K562 (cell line): ENCODE data around the gene DISC1. TPM values are rescaled to one million over a fixed set of nuclear protein-coding genes. Genes with fewer than 3 reads are reported as not detected.

Source experiments
- ATAC-seq: fragments of 200-7000 bp; cut with Tn5 transposase; 3 replicates; pipeline ENCODE4 v1.9.1; 2020; ENCODE audit warnings: moderate library complexity
- BruUV-seq: library from RNA; stranded (reverse); fragments of 400-500 nt; replicated peaks from 2 replicates; lab custom pipeline; 2021; lab: Mats Ljungman, UMichigan
- CTCF ChIA-PET: fragments of 300-600 bp; formaldehyde crosslinking; extraction: SDS; loops from one replicate; lab custom pipeline; 2021; ENCODE audit warnings: low intra/inter-chr PET ratio; lab: Yijun Ruan, JAX
- POLR2A ChIA-PET: fragments of 300-600, 350-650 bp; sonication (Branson Sonifier 250); formaldehyde crosslinking; extraction: SDS; loops from one replicate; lab custom pipeline; 2021; ENCODE audit warnings: antibody characterized with exemption, inconsistent platforms; lab: Yijun Ruan, JAX
- DNase-seq, 4 experiments: peaks; one replicate each; pipeline versions ENCODE4 v3.0.0 to v3.0.0-alpha.2; 2011 to 2018; ENCODE audit warnings: low spot score in 3 of 4, mixed read lengths in 3 of 4; ENCODE audit errors: extremely low read depth in 1 of 4
- FAIRE-seq: peaks from 2 replicates; lab custom pipeline; 2011; peaks lifted over from hg19 to GRCh38; lab: Jason Lieb, UNC
- H2AFZ ChIP-seq: 2 replicates; pipeline ENCODE4 v1.6.0; 2011; ENCODE audit warnings: low read depth, low read length, control low read depth, inconsistent platforms
- H3K27ac ChIP-seq: fragments of 200-600 bp; 3 replicates; pipeline ENCODE4 v1.8.0; 2011; ENCODE audit warnings: low read depth, mild to moderate bottlenecking, control low read depth, inconsistent platforms, low read length, moderate library complexity, mixed read lengths; ENCODE audit errors: extremely low read depth
- H3K27me3 ChIP-seq, 2 experiments: fragments of 300-600 bp in 1 of 2; 2 replicates in 1 of 2; 3 replicates in 1 of 2; pipeline versions ENCODE4 v1.6.0 to v1.8.0; 2011; ENCODE audit warnings: inconsistent platforms in 2 of 2, low read length in 2 of 2, mild to moderate bottlenecking in 1 of 2, mixed read lengths in 1 of 2, moderate library complexity in 1 of 2; ENCODE audit not compliant: control insufficient read depth in 2 of 2, insufficient read depth in 2 of 2
- H3K36me3 ChIP-seq: fragments of 300-600 bp; 3 replicates; pipeline ENCODE4 v1.8.0; 2011; ENCODE audit warnings: mild to moderate bottlenecking, low read length, inconsistent platforms; ENCODE audit not compliant: control insufficient read depth, insufficient read depth
- H3K4me1 ChIP-seq, 2 experiments: fragments of 200-600 bp in 1 of 2; replicated peaks in 1 of 2; 2 replicates in 1 of 2; 3 replicates in 1 of 2; pipeline versions ENCODE4 v1.5.1 to v1.8.0; 2011; ENCODE audit warnings: inconsistent platforms in 2 of 2, low read length in 2 of 2, mild to moderate bottlenecking in 1 of 2, mixed read lengths in 1 of 2, moderate library complexity in 1 of 2; ENCODE audit not compliant: control insufficient read depth in 2 of 2, insufficient read depth in 2 of 2
- H3K4me2 ChIP-seq: 2 replicates; pipeline ENCODE4 v1.6.1; 2011; ENCODE audit warnings: low read length, control low read depth, inconsistent platforms, mixed read lengths; ENCODE audit not compliant: insufficient read depth
- H3K4me3 ChIP-seq: fragments of 200-600 bp; sonication (generic), shearing (Covaris generic); 2 replicates; pipeline ENCODE4 v1.5.1; 2016; ENCODE audit warnings: control low read depth, inconsistent platforms
- H3K79me2 ChIP-seq: fragments of 200-600 bp; 3 replicates; pipeline ENCODE4 v1.8.0; 2011; ENCODE audit warnings: low read length, inconsistent platforms; ENCODE audit not compliant: control insufficient read depth, insufficient read depth
- H3K9ac ChIP-seq, 2 experiments: 2 replicates each; pipeline versions ENCODE4 v1.6.0 to v1.6.1; 2011; ENCODE audit warnings: low read depth in 2 of 2, low read length in 2 of 2, control low read depth in 1 of 2, inconsistent platforms in 1 of 2, mild to moderate bottlenecking in 1 of 2, mixed read lengths in 1 of 2; ENCODE audit not compliant: insufficient read depth in 1 of 2
- H3K9me1 ChIP-seq: one replicate; pipeline ENCODE4 v1.6.0; 2011; ENCODE audit warnings: inconsistent platforms, mild to moderate bottlenecking, low read length, moderate library complexity; ENCODE audit not compliant: control insufficient read depth, insufficient read depth
- H3K9me3 ChIP-seq: replicated peaks from 2 replicates; pipeline ENCODE4 v1.5.1; 2011; ENCODE audit warnings: low read depth, low read length, inconsistent platforms; ENCODE audit not compliant: control insufficient read depth, insufficient read depth
- H4K20me1 ChIP-seq: replicated peaks from 2 replicates; pipeline ENCODE4 v1.6.1; 2011; ENCODE audit warnings: low read length, inconsistent platforms, mixed read lengths; ENCODE audit not compliant: control insufficient read depth, insufficient read depth
- ETV6 ChIP-seq, 3 experiments: fragments of 150-350 bp in 1 of 3; sonication (generic) in 1 of 3; formaldehyde crosslinking in 1 of 3; IDR thresholded peaks; 2 replicates each; pipeline versions ENCODE4 v1.6.1 to v1.8.0; 2014 to 2022; ENCODE audit warnings: borderline replicate concordance in 2 of 3, low read depth in 2 of 3, antibody characterized with exemption in 1 of 3, low read length in 1 of 3, mild to moderate bottlenecking in 1 of 3, missing genetic modification reagents in 1 of 3
- FOXA3 ChIP-seq, 2 experiments: fragments of 450-650 bp in 1 of 2; sonication (generic) in 1 of 2; formaldehyde crosslinking; IDR thresholded peaks in 1 of 2; conservative IDR thresholded peaks in 1 of 2; 2 replicates each; pipeline versions ENCODE4 v1.4.0 to v1.8.0; 2020 to 2022; ENCODE audit warnings: mild to moderate bottlenecking in 2 of 2, missing genetic modification reagents in 1 of 2
- NFE2 ChIP-seq: IDR thresholded peaks from 2 replicates; pipeline ENCODE4 v1.6.1; 2014; ENCODE audit warnings: antibody characterized with exemption, low read depth
- SMARCC2 ChIP-seq: fragments of 450-650 bp; IDR thresholded peaks from 2 replicates; pipeline ENCODE4 v1.6.1; 2017; ENCODE audit warnings: antibody characterized with exemption, moderate library complexity, mild to moderate bottlenecking, low read depth
- SRF ChIP-seq, 2 experiments: fragments of 250-450, 450-650 bp in 1 of 2; sonication (Bioruptor Pico) in 1 of 2; sonication (generic) in 1 of 2; formaldehyde crosslinking; IDR thresholded peaks; 2 replicates each; pipeline versions ENCODE4 v1.5.0 to v1.5.1; 2020 to 2022; ENCODE audit warnings: mild to moderate bottlenecking in 1 of 2, missing genetic modification reagents in 1 of 2
- TARDBP ChIP-seq: fragments of 450-650 bp; IDR thresholded peaks from 2 replicates; pipeline ENCODE4 v1.6.1; 2016
- TEAD1 ChIP-seq, 2 experiments: fragments of 450-650 bp in 1 of 2; sonication (generic) in 1 of 2; formaldehyde crosslinking; IDR thresholded peaks; 2 replicates each; pipeline versions ENCODE4 v1.4.0 to v1.8.0; 2020 to 2022; ENCODE audit warnings: mild to moderate bottlenecking in 2 of 2, missing genetic modification reagents in 1 of 2
- ZC3H4 ChIP-seq: sonication (generic); formaldehyde crosslinking; IDR thresholded peaks from 2 replicates; pipeline ENCODE4 v1.9.0; 2021; ENCODE audit warnings: missing genetic modification reagents, borderline replicate concordance
- ZNF12 ChIP-seq: sonication (generic); formaldehyde crosslinking; IDR thresholded peaks from 2 replicates; pipeline ENCODE4 v1.4.0; 2020; ENCODE audit warnings: mild to moderate bottlenecking, missing genetic modification reagents
- ZNF717 ChIP-seq: fragments of 250-450 bp; sonication (Bioruptor Pico); IDR thresholded peaks from 2 replicates; pipeline ENCODE4 v1.5.0; 2021
- WGBS: fragments of 100-300 bp; shearing (Covaris generic); methylation state at CpG from one replicate; pipeline ENCODE4 v1.1.6; 2016; ENCODE audit warnings: low coverage, mixed read lengths; ENCODE audit not compliant: insufficient coverage; ENCODE audit errors: missing lambda C conversion rate; 5-methylcytosine and 5-hydroxymethylcytosine counted together
- in situ Hi-C: fragments of 300-500 bp; cut with MboI; formaldehyde crosslinking; loops from 4 replicates; pipeline ENCODE4 v1.15.0; 2018; ENCODE audit warnings: inconsistent platforms, mixed read lengths
- intact Hi-C: fragments of 100-400 bp; cut with micrococcal nuclease; formaldehyde crosslinking; loops from 2 replicates; pipeline ENCODE4 v1.14.2; 2022
- polyA plus RNA-seq, 8 experiments: library from polyadenylated mRNA; depleted of rRNA in 4 of 8; stranded (reverse) in 5 of 8; unstranded in 3 of 8; fragments of >200 nt; fragmentation: Nextera tagmentation in 2 of 8; fragmentation: Illumina TruSeq in 1 of 8; extraction: Ambion mirVana in 2 of 8; extraction: Trizol in 1 of 8; gene quantifications; 2 replicates each; pipeline versions ENCODE4 v1.2.1 to v1.2.3, GENCODE V29; 2011 to 2014; ENCODE audit warnings: inconsistent platforms in 1 of 8, missing spikeins in 1 of 8
- total RNA-seq, 7 experiments: library from RNA; depleted of rRNA in 6 of 7; stranded (reverse); fragments of >200 nt in 6 of 7; fragmentation: Illumina TruSeq in 2 of 7; extraction: Trizol in 2 of 7; gene quantifications; 2 replicates each; pipeline versions ENCODE4 v1.2.1 to v1.2.3, GENCODE V29; 2011 to 2021; ENCODE audit warnings: low replicate concordance in 1 of 7
- TF ChIP-seq, protein P1 (sequence below): fragments of 450-650 bp; IDR thresholded peaks from 2 replicates; pipeline ENCODE4 v1.6.1; 2017; ENCODE audit warnings: antibody characterized with exemption, mild to moderate bottlenecking
- TF ChIP-seq, protein P2 (sequence below): fragments of 250-450 bp; sonication (Bioruptor Pico); IDR thresholded peaks from 2 replicates; pipeline ENCODE4 v1.4.0; 2020; ENCODE audit warnings: mild to moderate bottlenecking
- TF ChIP-seq, protein P3 (sequence below): IDR thresholded peaks from 2 replicates; pipeline ENCODE4 v1.6.1; 2016; ENCODE audit warnings: missing genetic modification characterization, missing compliant biosample characterization

DISC1 gene
- total and polyA plus RNA-seq, 9 of the 15 experiments (the other 6 are each of a cell fraction or from before 2014, with no cell fraction given) = 0.01 to 0.11 (median 0.08) TPM; not detected in 1

DNA sequence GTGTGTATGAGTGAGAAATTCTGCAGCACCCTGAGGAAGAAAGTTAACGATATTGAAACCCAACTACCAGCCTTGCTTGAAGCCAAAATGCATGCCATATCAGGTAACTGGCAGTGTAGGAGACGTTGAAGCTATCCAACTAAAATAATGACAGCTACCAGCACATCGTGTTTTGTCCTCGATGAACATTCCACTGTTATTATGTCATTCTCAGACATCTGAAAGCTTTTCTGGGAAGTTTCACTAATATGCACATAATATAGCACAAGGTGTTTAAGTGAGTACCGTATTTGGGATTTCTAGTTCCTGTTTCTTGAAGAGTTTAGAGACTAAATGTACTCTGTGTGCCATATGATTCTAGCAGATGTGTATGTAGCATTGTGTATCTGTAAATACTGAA, 173.5 kb downstream of the DISC1 start (continued):
- TF ChIP-seq SRF (CRISPR knock-in tag; IDR thresholded peaks at IDR 0.05) (no peak), ETV6 (IDR thresholded peaks at IDR 0.05; ENCODE audit: borderline replicate concordance in 1 of 2, low read depth in 2 of 2, low read length in 1 of 2) (no peak), ETV6 (CRISPR knock-in tag; IDR thresholded peaks at IDR 0.05; ENCODE audit: borderline replicate concordance) (no peak)
- TF ChIP-seq, all 486 proteins: peak for 0

DNA sequence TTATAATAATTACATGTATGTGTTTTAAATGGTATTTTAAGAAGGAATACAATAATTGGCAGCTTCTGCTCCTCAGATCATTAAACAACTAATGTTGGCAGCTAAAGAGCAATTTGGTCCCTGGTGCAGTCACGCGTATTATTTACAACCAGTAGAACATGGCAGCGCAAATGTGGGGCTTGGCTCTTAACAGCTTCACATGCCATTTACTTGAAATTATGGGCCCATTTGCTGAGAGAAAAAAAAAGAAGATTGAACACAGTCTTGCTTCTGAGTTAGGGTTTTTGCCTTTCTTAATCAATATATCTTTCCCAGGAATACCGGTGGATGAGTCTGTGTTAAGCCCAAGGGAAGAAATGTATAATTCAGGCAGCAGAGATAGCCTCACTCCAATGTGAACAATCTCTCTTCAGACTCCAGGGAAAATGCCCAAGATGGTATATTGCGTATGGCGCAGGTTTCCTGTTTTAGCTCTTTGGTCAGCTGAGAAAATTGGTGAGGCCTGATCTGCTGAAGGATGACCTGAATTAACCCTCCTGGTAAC, 174.5 kb downstream of the DISC1 start:
- Histone ChIP-seq H3K9me3 (no peaks in the 10 kb centered on the region), H3K36me3 (no peaks in the 10 kb centered on the region), H3K4me2 (no peak overlapping the region), H3K27ac (no peak overlapping the region), H3K4me1 (peaks cover 0 to 2% of the 10 kb centered on the region in 2 experiments; a peak in 1 of 5 replicates), H3K9me1 (no peaks in the 10 kb centered on the region), H3K9ac (no peak overlapping the region), H3K79me2 (no peaks in the 10 kb centered on the region), H2AFZ (no peak overlapping the region), H4K20me1 (no peaks in the 10 kb centered on the region), H3K27me3 (no peaks in the 10 kb centered on the region), H3K4me3 (no peak overlapping the region)
- no peak for FAIRE-seq
- in situ Hi-C loops (no loop called here), intact Hi-C loops (no loop called here)
- no TSS peak for BruUV-seq
- DNase-seq = no peak
- WGBS = 12% methylated on average over 6 of the region's 6 CpGs
- ChIA-PET POLR2A (interaction anchor here (0.5 kb wide), 1 partner anchor 1260 kb away, joined by 3 read pairs; no protein-coding TSS in a partner anchor), CTCF (no interaction called here)
- ATAC-seq = no peak
- TF ChIP-seq ZNF12 (CRISPR knock-in tag) (no peak), SMARCC2 (no peak), FOXA3 (CRISPR knock-in tag; conservative IDR thresholded peaks at IDR 0.05 in 1 of 2, IDR thresholded peaks at IDR 0.05 in 1 of 2) (no peak), TEAD1 (CRISPR knock-in tag; IDR thresholded peaks at IDR 0.05) (no peak), ZC3H4 (CRISPR knock-in tag) (no peak), TARDBP (no peak), ZNF717 (CRISPR knock-in tag) (no peak), NFE2 (no peak)
- TF ChIP-seq, protein P1, sequence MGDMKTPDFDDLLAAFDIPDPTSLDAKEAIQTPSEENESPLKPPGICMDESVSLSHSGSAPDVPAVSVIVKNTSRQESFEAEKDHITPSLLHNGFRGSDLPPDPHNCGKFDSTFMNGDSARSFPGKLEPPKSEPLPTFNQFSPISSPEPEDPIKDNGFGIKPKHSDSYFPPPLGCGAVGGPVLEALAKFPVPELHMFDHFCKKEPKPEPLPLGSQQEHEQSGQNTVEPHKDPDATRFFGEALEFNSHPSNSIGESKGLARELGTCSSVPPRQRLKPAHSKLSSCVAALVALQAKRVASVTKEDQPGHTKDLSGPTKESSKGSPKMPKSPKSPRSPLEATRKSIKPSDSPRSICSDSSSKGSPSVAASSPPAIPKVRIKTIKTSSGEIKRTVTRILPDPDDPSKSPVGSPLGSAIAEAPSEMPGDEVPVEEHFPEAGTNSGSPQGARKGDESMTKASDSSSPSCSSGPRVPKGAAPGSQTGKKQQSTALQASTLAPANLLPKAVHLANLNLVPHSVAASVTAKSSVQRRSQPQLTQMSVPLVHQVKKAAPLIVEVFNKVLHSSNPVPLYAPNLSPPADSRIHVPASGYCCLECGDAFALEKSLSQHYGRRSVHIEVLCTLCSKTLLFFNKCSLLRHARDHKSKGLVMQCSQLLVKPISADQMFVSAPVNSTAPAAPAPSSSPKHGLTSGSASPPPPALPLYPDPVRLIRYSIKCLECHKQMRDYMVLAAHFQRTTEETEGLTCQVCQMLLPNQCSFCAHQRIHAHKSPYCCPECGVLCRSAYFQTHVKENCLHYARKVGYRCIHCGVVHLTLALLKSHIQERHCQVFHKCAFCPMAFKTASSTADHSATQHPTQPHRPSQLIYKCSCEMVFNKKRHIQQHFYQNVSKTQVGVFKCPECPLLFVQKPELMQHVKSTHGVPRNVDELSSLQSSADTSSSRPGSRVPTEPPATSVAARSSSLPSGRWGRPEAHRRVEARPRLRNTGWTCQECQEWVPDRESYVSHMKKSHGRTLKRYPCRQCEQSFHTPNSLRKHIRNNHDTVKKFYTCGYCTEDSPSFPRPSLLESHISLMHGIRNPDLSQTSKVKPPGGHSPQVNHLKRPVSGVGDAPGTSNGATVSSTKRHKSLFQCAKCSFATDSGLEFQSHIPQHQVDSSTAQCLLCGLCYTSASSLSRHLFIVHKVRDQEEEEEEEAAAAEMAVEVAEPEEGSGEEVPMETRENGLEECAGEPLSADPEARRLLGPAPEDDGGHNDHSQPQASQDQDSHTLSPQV = no peak
- TF ChIP-seq, protein P2, sequence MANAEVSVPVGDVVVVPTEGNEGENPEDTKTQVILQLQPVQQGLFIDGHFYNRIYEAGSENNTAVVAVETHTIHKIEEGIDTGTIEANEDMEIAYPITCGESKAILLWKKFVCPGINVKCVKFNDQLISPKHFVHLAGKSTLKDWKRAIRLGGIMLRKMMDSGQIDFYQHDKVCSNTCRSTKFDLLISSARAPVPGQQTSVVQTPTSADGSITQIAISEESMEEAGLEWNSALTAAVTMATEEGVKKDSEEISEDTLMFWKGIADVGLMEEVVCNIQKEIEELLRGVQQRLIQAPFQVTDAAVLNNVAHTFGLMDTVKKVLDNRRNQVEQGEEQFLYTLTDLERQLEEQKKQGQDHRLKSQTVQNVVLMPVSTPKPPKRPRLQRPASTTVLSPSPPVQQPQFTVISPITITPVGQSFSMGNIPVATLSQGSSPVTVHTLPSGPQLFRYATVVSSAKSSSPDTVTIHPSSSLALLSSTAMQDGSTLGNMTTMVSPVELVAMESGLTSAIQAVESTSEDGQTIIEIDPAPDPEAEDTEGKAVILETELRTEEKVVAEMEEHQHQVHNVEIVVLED (CRISPR knock-in tag) = no peak
- TF ChIP-seq, protein P3, sequence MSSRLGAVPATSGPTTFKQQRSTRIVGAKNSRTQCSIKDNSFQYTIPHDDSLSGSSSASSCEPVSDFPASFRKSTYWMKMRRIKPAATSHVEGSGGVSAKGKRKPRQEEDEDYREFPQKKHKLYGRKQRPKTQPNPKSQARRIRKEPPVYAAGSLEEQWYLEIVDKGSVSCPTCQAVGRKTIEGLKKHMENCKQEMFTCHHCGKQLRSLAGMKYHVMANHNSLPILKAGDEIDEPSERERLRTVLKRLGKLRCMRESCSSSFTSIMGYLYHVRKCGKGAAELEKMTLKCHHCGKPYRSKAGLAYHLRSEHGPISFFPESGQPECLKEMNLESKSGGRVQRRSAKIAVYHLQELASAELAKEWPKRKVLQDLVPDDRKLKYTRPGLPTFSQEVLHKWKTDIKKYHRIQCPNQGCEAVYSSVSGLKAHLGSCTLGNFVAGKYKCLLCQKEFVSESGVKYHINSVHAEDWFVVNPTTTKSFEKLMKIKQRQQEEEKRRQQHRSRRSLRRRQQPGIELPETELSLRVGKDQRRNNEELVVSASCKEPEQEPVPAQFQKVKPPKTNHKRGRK (tag) = no peak
